Sigmoid colon (tissue), 7 donors: Measurements from ENCODE around the gene FOSL2. TPM values are rescaled to one million over a fixed set of nuclear protein-coding genes. Genes with fewer than 3 reads are reported as not detected.

Experiments
- DNase-seq: peaks from one replicate; pipeline ENCODE4 v3.0.0-alpha.2; 2019
- H3K27ac ChIP-seq, 4 donors: fragments of 200-600 bp; sonication (generic); one replicate each; pipeline ENCODE4 v1.5.1; 2016 to 2019; ENCODE audit warnings: mild to moderate bottlenecking in 1 of 4
- H3K27me3 ChIP-seq, 3 donors: fragments of 200-600 bp; sonication (generic); one replicate each; pipeline ENCODE4 v1.5.1; 2019; ENCODE audit warnings: mild to moderate bottlenecking in 1 of 3
- H3K36me3 ChIP-seq, 4 donors: fragments of 200-600 bp; sonication (generic); one replicate each; pipeline ENCODE4 v1.5.1; 2016 to 2019
- H3K4me1 ChIP-seq, 4 donors: fragments of 200-600 bp; sonication (generic); one replicate each; pipeline ENCODE4 v1.5.1; 2017 to 2019
- H3K4me3 ChIP-seq, 4 donors: fragments of 200-600 bp; sonication (generic); one replicate each; pipeline ENCODE4 v1.5.1; 2017 to 2019; ENCODE audit warnings: mild to moderate bottlenecking in 2 of 4, moderate library complexity in 1 of 4
- H3K9me3 ChIP-seq, 4 donors: fragments of 200-600 bp in 3 of 4; sonication (generic) in 3 of 4; one replicate each; pipeline versions ENCODE4 v1.5.1 to v1.6.1; 2013 to 2019
- EP300 ChIP-seq, 4 donors: sonication (generic); formaldehyde crosslinking; IDR thresholded peaks; one replicate each; pipeline ENCODE4 v1.6.1; 2017; ENCODE audit warnings: antibody characterized with exemption in 4 of 4
- POLR2A ChIP-seq, 2 donors: fragments of 450-650 bp; IDR thresholded peaks; one replicate each; pipeline ENCODE4 v1.6.1; 2016; ENCODE audit warnings: antibody characterized with exemption in 2 of 2, mild to moderate bottlenecking in 2 of 2, moderate library complexity in 2 of 2
- POLR2AphosphoS5 ChIP-seq, 4 donors: sonication (generic); formaldehyde crosslinking; IDR thresholded peaks; one replicate each; pipeline ENCODE4 v1.6.1; 2017; ENCODE audit warnings: antibody characterized with exemption in 4 of 4
- WGBS, 2 donors: extraction: QIAGEN DNeasy Blood & Tissue Kit; methylation state at CpG; one replicate each; pipeline ENCODE4 v1.1.7; 2013; 5-methylcytosine and 5-hydroxymethylcytosine counted together
- intact Hi-C: fragments of 100-400 bp; cut with DNase I; formaldehyde crosslinking; loops from one replicate; pipeline ENCODE4 v1.15.1; 2023
- polyA plus RNA-seq, 3 donors: library from polyadenylated mRNA; stranded (reverse); fragments of 200-250 nt; gene quantifications; one replicate each; pipeline ENCODE4 v1.2.3, GENCODE V29; 2013
- total RNA-seq, 4 donors: library from RNA; depleted of rRNA; stranded (reverse); fragments of >200 nt; gene quantifications; one replicate each; pipeline ENCODE4 v1.1.0, GENCODE V29; 2016
- TF ChIP-seq, protein P1 (sequence below), 4 experiments: fragments of 450-650 bp in 3 of 4; fragments of 200-600 bp in 1 of 4; IDR thresholded peaks; one replicate each; pipeline ENCODE4 v1.5.1; 2016 to 2019; ENCODE audit warnings: antibody characterized with exemption in 4 of 4, mild to moderate bottlenecking in 3 of 4, moderate library complexity in 2 of 4
- donor health status: healthy with polysubstance abuse.
- donor health status: Bipolar disorder and iron deficiency.
- donor health status: healthy.

The FOSL2 gene
- total and polyA plus RNA-seq, 7 donors: 30.0 to 208 (median 65.8) TPM

- Histone ChIP-seq H3K27me3 (no peaks in the 10 kb centered on the region), H3K27ac (peak overlapping the region in 1 of 4 donors; percentile 0), H3K36me3 (peaks cover 9 to 42% (median 11%) of the 10 kb centered on the region in 4 donors), H3K4me3 (no peak overlapping the region), H3K9me3 (no peaks in the 10 kb centered on the region), H3K4me1 (peaks cover 0 to 17% (median 12%) of the 10 kb centered on the region in 4 donors)
- 86 to 91% methylated on average over 3 of the region's 3 CpGs for WGBS, 2 donors
- intact Hi-C loops: no loop called here
- TF ChIP-seq POLR2A (IDR thresholded peaks at IDR 0.05): no peak
- peak in 1 of 4 donors; percentile 9 for TF ChIP-seq POLR2AphosphoS5 (IDR thresholded peaks at IDR 0.05)
- DNase-seq: no peak
Measured at GRCh38 chr2:28419003-28419402, 26.3 kb downstream of the FOSL2 start.

DNA sequence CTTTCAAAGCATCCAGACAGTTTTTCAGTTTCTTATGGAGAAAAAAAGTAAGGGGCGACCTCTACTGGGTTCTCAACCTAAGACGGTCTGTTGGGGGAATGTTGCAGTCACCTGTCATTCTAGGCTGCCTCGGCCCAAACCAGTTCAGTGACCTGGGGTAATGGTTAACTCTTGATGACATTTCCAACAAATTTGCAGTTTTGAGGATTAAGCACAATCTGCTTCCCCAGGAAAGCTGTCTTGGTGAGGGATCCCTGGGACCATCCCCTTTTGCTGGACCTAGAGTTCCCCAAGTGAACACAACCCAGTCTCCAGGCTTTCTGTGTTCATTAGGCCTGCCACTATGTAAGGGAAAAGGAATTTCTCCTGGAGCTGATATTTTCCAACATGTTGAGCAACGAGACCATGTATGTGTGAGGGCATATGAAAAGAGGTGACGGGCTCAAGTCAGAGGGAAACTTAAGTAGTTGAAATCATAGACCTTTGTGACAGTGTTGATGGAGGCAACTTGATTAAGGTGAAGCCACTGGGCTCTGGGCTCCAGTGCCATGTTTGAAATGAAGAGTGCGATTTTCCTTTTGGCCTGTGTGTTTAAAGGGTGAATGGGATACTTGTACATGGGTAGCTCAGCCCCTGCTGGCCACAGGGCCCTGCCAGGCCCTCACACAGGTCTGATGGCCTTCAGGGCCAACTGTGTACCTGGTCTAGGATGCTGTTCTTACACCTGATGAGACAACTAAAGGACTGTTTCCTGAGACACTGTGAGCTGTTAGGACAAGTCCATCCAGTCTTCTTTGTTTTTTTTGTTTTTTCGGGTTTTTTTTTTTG lies 27.0 kb downstream of the FOSL2 start:
- no peak overlapping the region for H3K4me3 ChIP-seq
- peak; percentile 32 for DNase-seq
- WGBS, 2 donors: 63 to 67% methylated on average over 7 of the region's 7 CpGs
- H3K36me3 ChIP-seq: peaks cover 5 to 36% (median 6%) of the 10 kb centered on the region in 4 donors
- H3K9me3 ChIP-seq: no peaks in the 10 kb centered on the region
- H3K27me3 ChIP-seq: no peaks in the 10 kb centered on the region
- peaks cover 0 to 10% (median 5%) of the 10 kb centered on the region in 4 donors for H3K4me1 ChIP-seq
- intact Hi-C loops: no loop called here
- TF ChIP-seq POLR2A (IDR thresholded peaks at IDR 0.05): no peak
- peak in 1 of 4 donors; percentile 35 for TF ChIP-seq POLR2AphosphoS5 (IDR thresholded peaks at IDR 0.05)
- peak overlapping the region in 1 of 4 donors; percentile 0 for H3K27ac ChIP-seq

GRCh38 chr2:28420722-28421121 lies 28.1 kb downstream of the FOSL2 start:
- TF ChIP-seq POLR2A (IDR thresholded peaks at IDR 0.05): no peak
- peak in 2 of 4 donors; percentile 19 to 49 for TF ChIP-seq POLR2AphosphoS5 (IDR thresholded peaks at IDR 0.05)
- H3K27me3 ChIP-seq: no peaks in the 10 kb centered on the region
- peaks cover 0 to 28% (median 4%) of the 10 kb centered on the region in 4 donors for H3K36me3 ChIP-seq
- WGBS, 2 donors: 77 to 78% methylated on average over 4 of the region's 4 CpGs
- peak overlapping the region in 1 of 4 donors; percentile 31 for H3K27ac ChIP-seq
- H3K9me3 ChIP-seq: no peaks in the 10 kb centered on the region
- H3K4me3 ChIP-seq: no peak overlapping the region
- intact Hi-C loops: no loop called here
- H3K4me1 ChIP-seq: no peaks in the 10 kb centered on the region
- DNase-seq: peak; percentile 56

DNA sequence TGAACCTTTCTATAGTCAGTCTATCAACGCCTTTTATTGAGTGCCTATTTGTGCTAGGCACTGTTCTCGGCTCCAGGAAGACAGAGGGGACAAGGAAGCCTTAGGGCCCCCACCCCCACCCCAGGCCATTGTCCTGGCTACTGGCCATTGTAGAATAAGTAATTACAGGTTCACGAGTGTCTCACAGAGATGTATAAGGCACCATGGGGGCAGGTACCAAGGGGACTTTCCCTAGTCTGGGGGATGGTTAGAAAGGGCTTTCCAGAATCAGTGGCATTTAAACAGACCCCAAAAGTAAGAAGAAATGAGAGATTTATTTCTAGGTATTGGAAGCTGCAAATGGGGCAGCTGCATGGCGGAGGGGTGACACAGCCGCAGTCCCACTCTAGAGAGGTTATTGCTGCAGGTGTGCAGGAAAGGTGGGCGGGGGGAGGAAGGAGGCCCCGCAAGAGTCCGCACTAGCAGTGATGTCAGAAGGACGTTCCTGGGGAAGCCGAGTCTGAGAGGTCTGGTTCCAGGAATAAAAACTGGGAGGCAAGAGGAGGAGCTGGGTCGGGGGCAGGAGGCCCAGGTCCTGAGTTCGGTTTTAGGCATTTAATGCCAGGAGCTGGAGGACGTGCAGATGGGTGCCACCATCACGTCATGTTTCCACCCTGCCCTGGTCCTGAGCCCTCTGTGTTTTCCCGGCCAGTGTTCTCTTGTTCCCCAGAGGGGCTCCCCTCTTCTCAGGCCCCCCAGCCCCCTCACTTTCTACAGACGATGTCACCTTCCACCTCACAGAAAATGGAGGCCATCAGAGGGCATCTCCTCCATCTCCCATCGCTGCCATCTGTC lies 30.5 kb downstream of the FOSL2 start:
- 64 to 69% methylated on average over 17 of the region's 17 CpGs for WGBS, 2 donors
- peak; percentile 60 for DNase-seq
- Histone ChIP-seq H3K27ac (no peak overlapping the region), H3K4me3 (no peak overlapping the region), H3K36me3 (peaks cover 0 to 10% (median 3%) of the 10 kb centered on the region in 4 donors), H3K27me3 (no peaks in the 10 kb centered on the region), H3K4me1 (no peaks in the 10 kb centered on the region), H3K9me3 (no peaks in the 10 kb centered on the region)
- intact Hi-C loops: no loop called here
- TF ChIP-seq POLR2AphosphoS5 (IDR thresholded peaks at IDR 0.05): no peak
- TF ChIP-seq, protein P1, sequence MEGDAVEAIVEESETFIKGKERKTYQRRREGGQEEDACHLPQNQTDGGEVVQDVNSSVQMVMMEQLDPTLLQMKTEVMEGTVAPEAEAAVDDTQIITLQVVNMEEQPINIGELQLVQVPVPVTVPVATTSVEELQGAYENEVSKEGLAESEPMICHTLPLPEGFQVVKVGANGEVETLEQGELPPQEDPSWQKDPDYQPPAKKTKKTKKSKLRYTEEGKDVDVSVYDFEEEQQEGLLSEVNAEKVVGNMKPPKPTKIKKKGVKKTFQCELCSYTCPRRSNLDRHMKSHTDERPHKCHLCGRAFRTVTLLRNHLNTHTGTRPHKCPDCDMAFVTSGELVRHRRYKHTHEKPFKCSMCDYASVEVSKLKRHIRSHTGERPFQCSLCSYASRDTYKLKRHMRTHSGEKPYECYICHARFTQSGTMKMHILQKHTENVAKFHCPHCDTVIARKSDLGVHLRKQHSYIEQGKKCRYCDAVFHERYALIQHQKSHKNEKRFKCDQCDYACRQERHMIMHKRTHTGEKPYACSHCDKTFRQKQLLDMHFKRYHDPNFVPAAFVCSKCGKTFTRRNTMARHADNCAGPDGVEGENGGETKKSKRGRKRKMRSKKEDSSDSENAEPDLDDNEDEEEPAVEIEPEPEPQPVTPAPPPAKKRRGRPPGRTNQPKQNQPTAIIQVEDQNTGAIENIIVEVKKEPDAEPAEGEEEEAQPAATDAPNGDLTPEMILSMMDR (IDR thresholded peaks at IDR 0.05): no peak
- TF ChIP-seq POLR2A (IDR thresholded peaks at IDR 0.05): no peak
- no peak for TF ChIP-seq EP300 (IDR thresholded peaks at IDR 0.05)

GRCh38 chr2:28423856-28424605 lies 31.4 kb downstream of the FOSL2 start:
- Histone ChIP-seq H3K4me1 (no peaks in the 10 kb centered on the region), H3K36me3 (peaks cover 0 to 6% (median 3%) of the 10 kb centered on the region in 4 donors), H3K4me3 (no peak overlapping the region), H3K9me3 (no peaks in the 10 kb centered on the region), H3K27ac (no peak overlapping the region), H3K27me3 (no peaks in the 10 kb centered on the region)
- intact Hi-C loops: no loop called here
- TF ChIP-seq EP300 (IDR thresholded peaks at IDR 0.05): no peak
- TF ChIP-seq, protein P1 (IDR thresholded peaks at IDR 0.05): no peak
- TF ChIP-seq POLR2A (IDR thresholded peaks at IDR 0.05): no peak
- no peak for TF ChIP-seq POLR2AphosphoS5 (IDR thresholded peaks at IDR 0.05)
- 12 to 23% methylated on average over 7 of the region's 7 CpGs for WGBS, 2 donors
- DNase-seq: peak; percentile 62
